ENCODE measurements around the gene ZNF611. TPM values are rescaled to one million over a fixed set of nuclear protein-coding genes. Genes with fewer than 3 reads are reported as not detected.
"Not testable (repeated sequence)": the region's sequence is repeated elsewhere in the genome, so short reads cannot be mapped to it uniquely, and the experiment has no call there.

The ZNF611 gene
- total and polyA plus RNA-seq, 9 of the 15 experiments (the other 6 are each of a cell fraction or from before 2014, with no cell fraction given): 3.7 to 29.6 (median 12.8) TPM

DNA sequence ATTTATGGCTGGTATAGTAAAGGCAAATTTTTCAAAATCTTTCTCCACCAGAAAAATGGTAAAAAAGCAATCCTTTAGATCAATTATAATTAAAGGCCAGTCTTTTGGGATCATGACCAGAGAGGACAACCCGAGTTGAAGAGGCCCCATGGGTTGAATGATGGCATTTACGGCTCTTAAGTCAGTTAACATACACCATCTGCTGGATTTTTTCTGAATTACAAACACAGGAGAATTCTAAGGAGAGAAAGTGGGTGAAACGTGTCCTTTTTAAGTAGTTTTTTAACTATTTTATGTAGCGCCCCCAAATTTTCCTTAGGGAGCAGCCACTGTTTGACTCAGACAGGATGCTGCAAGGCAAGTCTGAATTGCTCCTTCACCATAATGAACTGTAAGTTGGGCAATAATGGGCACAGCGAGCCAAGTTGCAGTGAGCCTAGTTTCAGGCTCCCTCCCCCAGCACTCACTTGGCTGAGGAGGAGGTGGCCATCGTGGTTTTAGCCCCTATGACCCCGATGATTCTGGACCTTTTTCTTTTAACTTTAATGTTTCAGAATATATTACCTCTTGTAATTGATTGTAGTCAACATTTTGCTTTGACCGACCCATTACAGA lies 13.6 kb upstream of the ZNF611 start (continued):
- TF ChIP-seq, protein P1, sequence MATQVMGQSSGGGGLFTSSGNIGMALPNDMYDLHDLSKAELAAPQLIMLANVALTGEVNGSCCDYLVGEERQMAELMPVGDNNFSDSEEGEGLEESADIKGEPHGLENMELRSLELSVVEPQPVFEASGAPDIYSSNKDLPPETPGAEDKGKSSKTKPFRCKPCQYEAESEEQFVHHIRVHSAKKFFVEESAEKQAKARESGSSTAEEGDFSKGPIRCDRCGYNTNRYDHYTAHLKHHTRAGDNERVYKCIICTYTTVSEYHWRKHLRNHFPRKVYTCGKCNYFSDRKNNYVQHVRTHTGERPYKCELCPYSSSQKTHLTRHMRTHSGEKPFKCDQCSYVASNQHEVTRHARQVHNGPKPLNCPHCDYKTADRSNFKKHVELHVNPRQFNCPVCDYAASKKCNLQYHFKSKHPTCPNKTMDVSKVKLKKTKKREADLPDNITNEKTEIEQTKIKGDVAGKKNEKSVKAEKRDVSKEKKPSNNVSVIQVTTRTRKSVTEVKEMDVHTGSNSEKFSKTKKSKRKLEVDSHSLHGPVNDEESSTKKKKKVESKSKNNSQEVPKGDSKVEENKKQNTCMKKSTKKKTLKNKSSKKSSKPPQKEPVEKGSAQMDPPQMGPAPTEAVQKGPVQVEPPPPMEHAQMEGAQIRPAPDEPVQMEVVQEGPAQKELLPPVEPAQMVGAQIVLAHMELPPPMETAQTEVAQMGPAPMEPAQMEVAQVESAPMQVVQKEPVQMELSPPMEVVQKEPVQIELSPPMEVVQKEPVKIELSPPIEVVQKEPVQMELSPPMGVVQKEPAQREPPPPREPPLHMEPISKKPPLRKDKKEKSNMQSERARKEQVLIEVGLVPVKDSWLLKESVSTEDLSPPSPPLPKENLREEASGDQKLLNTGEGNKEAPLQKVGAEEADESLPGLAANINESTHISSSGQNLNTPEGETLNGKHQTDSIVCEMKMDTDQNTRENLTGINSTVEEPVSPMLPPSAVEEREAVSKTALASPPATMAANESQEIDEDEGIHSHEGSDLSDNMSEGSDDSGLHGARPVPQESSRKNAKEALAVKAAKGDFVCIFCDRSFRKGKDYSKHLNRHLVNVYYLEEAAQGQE (IDR thresholded peaks at IDR 0.05; ENCODE audit: borderline replicate concordance): peak; percentile 33; the same call in 1 of the 2 replicates
- TF ChIP-seq, protein P1 (CRISPR knock-in tag; IDR thresholded peaks at IDR 0.05; ENCODE audit: low read depth): no peak
- TF ChIP-seq ZNF717 (CRISPR knock-in tag; IDR thresholded peaks at IDR 0.05) (no peak), POLR2H (tag; IDR thresholded peaks at IDR 0.05; ENCODE audit: low read depth) (no peak)
- TF ChIP-seq, protein P2, sequence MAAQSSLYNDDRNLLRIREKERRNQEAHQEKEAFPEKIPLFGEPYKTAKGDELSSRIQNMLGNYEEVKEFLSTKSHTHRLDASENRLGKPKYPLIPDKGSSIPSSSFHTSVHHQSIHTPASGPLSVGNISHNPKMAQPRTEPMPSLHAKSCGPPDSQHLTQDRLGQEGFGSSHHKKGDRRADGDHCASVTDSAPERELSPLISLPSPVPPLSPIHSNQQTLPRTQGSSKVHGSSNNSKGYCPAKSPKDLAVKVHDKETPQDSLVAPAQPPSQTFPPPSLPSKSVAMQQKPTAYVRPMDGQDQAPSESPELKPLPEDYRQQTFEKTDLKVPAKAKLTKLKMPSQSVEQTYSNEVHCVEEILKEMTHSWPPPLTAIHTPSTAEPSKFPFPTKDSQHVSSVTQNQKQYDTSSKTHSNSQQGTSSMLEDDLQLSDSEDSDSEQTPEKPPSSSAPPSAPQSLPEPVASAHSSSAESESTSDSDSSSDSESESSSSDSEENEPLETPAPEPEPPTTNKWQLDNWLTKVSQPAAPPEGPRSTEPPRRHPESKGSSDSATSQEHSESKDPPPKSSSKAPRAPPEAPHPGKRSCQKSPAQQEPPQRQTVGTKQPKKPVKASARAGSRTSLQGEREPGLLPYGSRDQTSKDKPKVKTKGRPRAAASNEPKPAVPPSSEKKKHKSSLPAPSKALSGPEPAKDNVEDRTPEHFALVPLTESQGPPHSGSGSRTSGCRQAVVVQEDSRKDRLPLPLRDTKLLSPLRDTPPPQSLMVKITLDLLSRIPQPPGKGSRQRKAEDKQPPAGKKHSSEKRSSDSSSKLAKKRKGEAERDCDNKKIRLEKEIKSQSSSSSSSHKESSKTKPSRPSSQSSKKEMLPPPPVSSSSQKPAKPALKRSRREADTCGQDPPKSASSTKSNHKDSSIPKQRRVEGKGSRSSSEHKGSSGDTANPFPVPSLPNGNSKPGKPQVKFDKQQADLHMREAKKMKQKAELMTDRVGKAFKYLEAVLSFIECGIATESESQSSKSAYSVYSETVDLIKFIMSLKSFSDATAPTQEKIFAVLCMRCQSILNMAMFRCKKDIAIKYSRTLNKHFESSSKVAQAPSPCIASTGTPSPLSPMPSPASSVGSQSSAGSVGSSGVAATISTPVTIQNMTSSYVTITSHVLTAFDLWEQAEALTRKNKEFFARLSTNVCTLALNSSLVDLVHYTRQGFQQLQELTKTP (IDR thresholded peaks at IDR 0.05; ENCODE audit: low read depth in 1 of 2, partially characterized antibody in 2 of 2): no peak
- TF ChIP-seq, protein P3, sequence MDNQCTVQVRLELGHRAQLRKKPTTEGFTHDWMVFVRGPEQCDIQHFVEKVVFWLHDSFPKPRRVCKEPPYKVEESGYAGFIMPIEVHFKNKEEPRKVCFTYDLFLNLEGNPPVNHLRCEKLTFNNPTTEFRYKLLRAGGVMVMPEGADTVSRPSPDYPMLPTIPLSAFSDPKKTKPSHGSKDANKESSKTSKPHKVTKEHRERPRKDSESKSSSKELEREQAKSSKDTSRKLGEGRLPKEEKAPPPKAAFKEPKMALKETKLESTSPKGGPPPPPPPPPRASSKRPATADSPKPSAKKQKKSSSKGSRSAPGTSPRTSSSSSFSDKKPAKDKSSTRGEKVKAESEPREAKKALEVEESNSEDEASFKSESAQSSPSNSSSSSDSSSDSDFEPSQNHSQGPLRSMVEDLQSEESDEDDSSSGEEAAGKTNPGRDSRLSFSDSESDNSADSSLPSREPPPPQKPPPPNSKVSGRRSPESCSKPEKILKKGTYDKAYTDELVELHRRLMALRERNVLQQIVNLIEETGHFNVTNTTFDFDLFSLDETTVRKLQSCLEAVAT (IDR thresholded peaks at IDR 0.05): no peak

DNA sequence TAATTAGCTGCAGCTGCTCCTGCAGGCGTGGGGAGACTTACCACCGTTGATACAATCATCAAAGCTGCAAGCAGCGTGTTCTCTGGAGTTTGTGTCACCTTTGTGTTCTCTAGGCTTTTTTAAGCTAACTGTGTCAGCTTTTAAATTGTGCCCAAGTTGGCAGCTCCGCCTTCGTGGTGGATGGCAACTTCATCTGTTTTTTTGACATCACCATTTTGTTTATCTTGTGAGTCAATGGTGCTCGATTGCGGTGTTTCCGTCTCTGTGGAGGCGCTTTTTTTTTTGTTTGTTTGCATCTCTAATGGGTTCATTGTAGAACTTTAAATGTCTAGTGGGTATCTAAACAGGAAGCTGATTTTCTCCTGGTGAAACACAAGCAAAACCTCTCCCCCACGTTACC lies 11.1 kb upstream of the ZNF611 start:
- H3K9ac ChIP-seq (ENCODE audit: insufficient read depth in 1 of 2, low read depth in 2 of 2, low read length in 2 of 2); BruUV-seq (replicated peaks); ATAC-seq; H3K4me1 ChIP-seq (replicated peaks in 1 of 2; ENCODE audit: control insufficient read depth in 2 of 2, insufficient read depth in 2 of 2, low read length in 2 of 2); POLR2A ChIA-PET; H3K4me2 ChIP-seq (ENCODE audit: insufficient read depth, low read length); H3K36me3 ChIP-seq (ENCODE audit: control insufficient read depth, insufficient read depth, low read length); H4K20me1 ChIP-seq (replicated peaks; ENCODE audit: control insufficient read depth, insufficient read depth, low read length); DNase-seq (ENCODE audit: extremely low read depth in 1 of 4, low spot score in 3 of 4); in situ Hi-C loops (cut with MboI); H3K79me2 ChIP-seq (ENCODE audit: control insufficient read depth, insufficient read depth, low read length); H3K9me3 ChIP-seq (replicated peaks; ENCODE audit: control insufficient read depth, insufficient read depth, low read depth, low read length); H3K27me3 ChIP-seq (ENCODE audit: control insufficient read depth in 2 of 2, insufficient read depth in 2 of 2, low read length in 2 of 2); H3K27ac ChIP-seq (ENCODE audit: extremely low read depth, low read depth, low read length); FAIRE-seq; intact Hi-C loops (cut with micrococcal nuclease); H2AFZ ChIP-seq (ENCODE audit: low read depth, low read length); H3K4me3 ChIP-seq; H3K9me1 ChIP-seq (ENCODE audit: control insufficient read depth, insufficient read depth, low read length); CTCF ChIA-PET (ENCODE audit: low intra/inter-chr PET ratio): not testable (repeated sequence)
- 31% methylated on average over 10 of the region's 10 CpGs for WGBS (ENCODE audit: insufficient coverage, low coverage, missing lambda C conversion rate)

All from K562 (cell line).